Common myeloid progenitor, CD34-positive (primary cell): ENCODE measurements around the gene CNN2.

ENCODE experiments used
- CTCF ChIA-PET: fragments of 350-600 bp; sonication (Branson Sonifier 250); formaldehyde crosslinking; loops from one replicate; lab custom pipeline; 2021; ENCODE audit warnings: antibody characterized with exemption; lab: Charles Lee
- POLR2A ChIA-PET: fragments of 350-600 bp; sonication (Branson Sonifier 250); formaldehyde crosslinking; loops from one replicate; lab custom pipeline; 2021; ENCODE audit warnings: antibody characterized with exemption; lab: Charles Lee
- DNase-seq, 3 donors: peaks; one replicate each; pipeline versions ENCODE4 v3.0.0 to v3.0.0-alpha.2; 2013
- H3K27ac ChIP-seq, 2 experiments: 1 replicate in 1 of 2; 2 replicates in 1 of 2; pipeline ENCODE4 v1.7.0; 2013; ENCODE audit warnings: inconsistent platforms in 2 of 2, low read length in 2 of 2, mild to moderate bottlenecking in 2 of 2, low read depth in 1 of 2, moderate library complexity in 1 of 2; ENCODE audit not compliant: severe bottlenecking in 2 of 2, insufficient read depth in 1 of 2, poor library complexity in 1 of 2
- H3K27me3 ChIP-seq, 5 experiments: replicated peaks in 2 of 5; 1 replicate in 3 of 5; 2 replicates in 2 of 5; pipeline versions ENCODE4 v1.6.1 to v1.7.0; 2013; ENCODE audit warnings: low read length in 4 of 5, mild to moderate bottlenecking in 2 of 5, moderate library complexity in 2 of 5, inconsistent platforms in 1 of 5; ENCODE audit not compliant: insufficient read depth in 5 of 5, control insufficient read depth in 4 of 5
- H3K36me3 ChIP-seq, 4 experiments: 1 replicate in 2 of 4; 2 replicates in 2 of 4; pipeline versions ENCODE4 v1.6.1 to v1.7.0; 2013; ENCODE audit warnings: low read length in 3 of 4, control low read depth in 1 of 4, mild to moderate bottlenecking in 1 of 4; ENCODE audit not compliant: control insufficient read depth in 4 of 4, insufficient read depth in 4 of 4
- H3K4me1 ChIP-seq, 4 experiments: 1 replicate in 3 of 4; 2 replicates in 1 of 4; pipeline versions ENCODE4 v1.6.1 to v1.7.1; 2013; ENCODE audit warnings: low read length in 3 of 4, mild to moderate bottlenecking in 3 of 4, control low read depth in 1 of 4, inconsistent platforms in 1 of 4, moderate library complexity in 1 of 4; ENCODE audit not compliant: control insufficient read depth in 4 of 4, insufficient read depth in 4 of 4; ENCODE audit errors: control extremely low read depth in 1 of 4
- H3K4me3 ChIP-seq, 7 experiments: 1 replicate in 4 of 7; 2 replicates in 3 of 7; pipeline versions ENCODE4 v1.5.1 to v1.7.0; 2013; ENCODE audit warnings: mild to moderate bottlenecking in 7 of 7, low read length in 6 of 7, moderate library complexity in 6 of 7, inconsistent platforms in 2 of 7, low read depth in 2 of 7, control low read depth in 1 of 7; ENCODE audit not compliant: insufficient read depth in 4 of 7, control insufficient read depth in 1 of 7; ENCODE audit errors: extremely low read depth in 1 of 7
- H3K9me3 ChIP-seq, 5 experiments: 1 replicate in 4 of 5; 2 replicates in 1 of 5; pipeline versions ENCODE4 v1.6.1 to v1.7.1; 2013; ENCODE audit warnings: low read length in 4 of 5, mild to moderate bottlenecking in 2 of 5, inconsistent platforms in 1 of 5, low read depth in 1 of 5, moderate library complexity in 1 of 5; ENCODE audit not compliant: control insufficient read depth in 4 of 5, insufficient read depth in 2 of 5; ENCODE audit errors: control extremely low read depth in 1 of 5
- WGBS: methylation state at CpG from one replicate; pipeline ENCODE4 v1.1.5; 2013; ENCODE audit not compliant: insufficient coverage; 5-methylcytosine and 5-hydroxymethylcytosine counted together

The CNN2 gene

DNA sequence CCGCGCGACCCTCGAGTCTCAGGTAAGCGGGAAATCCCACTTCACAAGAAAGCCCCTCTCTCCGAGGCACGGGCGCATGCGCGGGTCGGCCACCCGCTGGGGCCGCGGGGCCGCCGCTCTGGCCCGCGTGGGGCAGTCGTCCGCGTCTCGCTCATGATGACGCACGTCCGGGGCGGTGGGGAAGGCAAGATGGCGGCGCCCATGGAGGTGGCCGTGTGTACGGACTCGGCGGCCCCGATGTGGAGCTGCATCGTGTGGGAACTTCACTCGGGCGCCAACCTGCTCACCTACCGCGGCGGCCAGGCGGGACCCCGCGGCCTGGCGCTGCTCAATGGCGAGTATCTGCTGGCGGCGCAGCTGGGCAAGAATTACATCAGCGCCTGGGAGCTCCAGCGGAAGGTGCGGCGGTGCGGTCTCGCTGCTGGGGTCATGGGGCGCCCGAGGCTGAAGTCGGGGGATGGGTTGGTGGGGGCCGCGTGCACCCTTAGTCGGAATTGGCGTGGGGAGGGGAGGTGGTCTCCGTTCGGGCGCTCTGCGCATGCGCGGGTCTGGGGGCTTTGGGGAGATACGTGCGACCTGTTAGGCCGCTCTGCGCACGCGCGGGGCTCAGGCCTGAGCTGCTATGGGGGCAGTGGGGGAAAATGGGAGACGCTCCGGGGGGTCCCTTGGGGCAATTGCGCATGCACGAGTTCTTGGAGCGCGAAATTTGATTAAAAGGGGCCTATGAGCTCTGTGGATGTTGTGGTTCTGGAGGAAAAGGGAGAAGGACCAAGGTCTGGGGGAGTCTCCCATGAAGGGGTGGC, 42.0 kb upstream of the CNN2 start, which contains the start of gene WDR18:
Gene WDR18, plus strand, starts transcription at position 181 of the 803 bp plus-strand sequence. Its CDS starts 9 bp downstream, at position 190.
- POLR2A ChIA-PET, result interaction anchor here (1.2 to 1.8 kb wide), 3 partner anchors 37 to 75 kb away, joined by 4 to 6 read pairs (median 5); partner anchors contain the start of genes RNU6-2 and TMEM259

DNA sequence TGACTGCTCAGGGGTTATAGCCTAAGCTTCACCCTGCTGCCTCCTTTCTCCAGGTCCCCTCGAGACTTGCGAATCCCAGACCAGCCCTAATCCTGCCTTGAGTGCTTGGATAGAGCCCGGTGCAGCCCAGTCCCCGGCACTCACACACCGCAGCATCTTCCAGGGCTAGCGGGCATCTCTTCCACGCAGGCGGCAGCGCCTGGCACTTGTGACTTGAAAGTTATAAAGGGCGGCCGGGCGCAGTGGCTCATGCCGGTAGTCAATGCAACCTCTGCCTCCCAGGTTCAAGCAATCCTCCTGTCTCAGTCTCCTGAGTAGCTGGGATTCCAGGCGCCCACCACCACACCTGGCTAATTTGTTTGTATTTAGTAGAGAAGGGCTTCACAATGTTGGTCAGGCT, 40.3 kb upstream of the CNN2 start:
- 98% methylated on average over 12 of the region's 14 CpGs for WGBS
- no peak overlapping the region for H3K27ac ChIP-seq
- peaks cover 17 to 47% (median 38%) of the 10 kb centered on the region in 4 experiments for H3K36me3 ChIP-seq
- no peaks in the 10 kb centered on the region for H3K27me3 ChIP-seq
- no peak for DNase-seq
- peaks cover 0 to 34% (median 19%) of the 10 kb centered on the region in 4 experiments for H3K4me1 ChIP-seq
- ChIA-PET CTCF (interaction anchor here (0.6 kb wide), 1 partner anchor 319 kb away, joined by 3 read pairs; no protein-coding TSS in a partner anchor), POLR2A (no interaction called here)
- H3K4me3 ChIP-seq, result no peak overlapping the region
- H3K9me3 ChIP-seq, result no peaks in the 10 kb centered on the region

More for the DNA sequence above, 42.0 kb upstream of the CNN2 start, which contains the start of gene WDR18:
- Histone ChIP-seq H3K36me3 (peaks cover 9 to 30% (median 25%) of the 10 kb centered on the region in 4 experiments), H3K4me1 (peaks cover 0 to 33% (median 19%) of the 10 kb centered on the region in 4 experiments), H3K27me3 (no peaks in the 10 kb centered on the region), H3K27ac (peak within 1 kb of the TSS; percentile 74 to 87), H3K9me3 (no peaks in the 10 kb centered on the region), H3K4me3 (peak within 1 kb of the TSS; percentile 76 to 98 (median 93))
- 0% methylated on average over 37 of the region's 78 CpGs for WGBS
- DNase-seq, result peak; percentile 86 to 92 (median 90)
- CTCF ChIA-PET, result interaction anchor here (0.8 to 5.7 kb wide), 10 partner anchors 11 to 121 kb away, joined by 3 to 90 read pairs (median 4); no protein-coding TSS in a partner anchor

DNA sequence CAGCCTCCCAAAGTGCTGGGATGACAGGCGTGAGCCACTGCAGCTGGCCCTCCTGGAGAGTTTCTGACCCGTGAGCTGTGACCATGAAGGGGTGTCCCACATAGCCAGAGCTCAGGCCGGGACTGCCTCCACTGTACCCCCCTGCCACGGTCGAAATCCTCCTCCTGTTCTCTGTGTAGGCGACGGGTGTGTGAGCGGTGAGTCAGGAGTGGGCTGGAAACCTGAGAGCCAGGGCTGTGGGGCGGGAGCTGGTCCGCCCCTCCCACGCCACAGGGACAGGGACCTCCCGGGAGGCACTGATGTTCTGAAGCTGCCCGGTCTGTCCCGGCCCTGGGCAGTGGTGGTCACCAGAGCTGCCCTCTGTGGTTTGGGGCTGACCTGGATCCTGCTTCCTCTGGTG, 38.3 kb upstream of the CNN2 start:
- no peaks in the 10 kb centered on the region for H3K9me3 ChIP-seq
- ChIA-PET CTCF (no interaction called here), POLR2A (no interaction called here)
- H3K27ac ChIP-seq, result no peak overlapping the region
- peaks cover 17 to 61% (median 46%) of the 10 kb centered on the region in 4 experiments for H3K36me3 ChIP-seq
- no peak overlapping the region for H3K4me3 ChIP-seq
- H3K27me3 ChIP-seq, result no peaks in the 10 kb centered on the region
- whole genome bisulfite sequencing, result 95% methylated on average over 14 of the region's 14 CpGs
- H3K4me1 ChIP-seq, result peaks cover 0 to 27% (median 15%) of the 10 kb centered on the region in 4 experiments
- no peak for DNase-seq

DNA sequence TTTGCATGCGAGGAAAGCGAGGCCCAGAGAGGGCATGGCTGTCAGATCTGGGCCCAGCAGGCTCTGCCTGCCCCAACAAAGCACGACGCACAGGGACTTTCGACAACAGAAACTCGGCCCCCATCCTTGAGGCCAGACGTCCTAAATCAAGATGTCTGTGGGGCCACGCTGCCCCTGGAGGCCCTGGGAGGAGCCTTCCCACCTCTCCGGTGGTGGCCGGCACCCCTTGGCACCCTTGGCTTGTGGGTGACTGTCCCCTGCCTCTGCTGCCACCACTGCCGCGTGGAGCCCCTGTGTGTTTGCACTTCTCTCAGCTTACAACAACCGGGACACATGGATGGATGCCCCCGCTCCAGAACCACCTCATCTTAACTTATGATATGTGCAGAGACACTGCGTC, 37.9 kb upstream of the CNN2 start:
- H3K9me3 ChIP-seq, result no peaks in the 10 kb centered on the region
- H3K36me3 ChIP-seq, result peaks cover 17 to 66% (median 46%) of the 10 kb centered on the region in 4 experiments
- CTCF ChIA-PET, result interaction anchor here (0.7 kb wide), 1 partner anchor 30 kb away, joined by 4 read pairs; no protein-coding TSS in a partner anchor
- POLR2A ChIA-PET, result no interaction called here
- H3K4me1 ChIP-seq, result peaks cover 0 to 23% (median 11%) of the 10 kb centered on the region in 4 experiments
- H3K4me3 ChIP-seq, result no peak overlapping the region
- no peak for DNase-seq
- WGBS, result 97% methylated on average over 14 of the region's 15 CpGs
- H3K27me3 ChIP-seq, result no peaks in the 10 kb centered on the region
- no peak overlapping the region for H3K27ac ChIP-seq

DNA sequence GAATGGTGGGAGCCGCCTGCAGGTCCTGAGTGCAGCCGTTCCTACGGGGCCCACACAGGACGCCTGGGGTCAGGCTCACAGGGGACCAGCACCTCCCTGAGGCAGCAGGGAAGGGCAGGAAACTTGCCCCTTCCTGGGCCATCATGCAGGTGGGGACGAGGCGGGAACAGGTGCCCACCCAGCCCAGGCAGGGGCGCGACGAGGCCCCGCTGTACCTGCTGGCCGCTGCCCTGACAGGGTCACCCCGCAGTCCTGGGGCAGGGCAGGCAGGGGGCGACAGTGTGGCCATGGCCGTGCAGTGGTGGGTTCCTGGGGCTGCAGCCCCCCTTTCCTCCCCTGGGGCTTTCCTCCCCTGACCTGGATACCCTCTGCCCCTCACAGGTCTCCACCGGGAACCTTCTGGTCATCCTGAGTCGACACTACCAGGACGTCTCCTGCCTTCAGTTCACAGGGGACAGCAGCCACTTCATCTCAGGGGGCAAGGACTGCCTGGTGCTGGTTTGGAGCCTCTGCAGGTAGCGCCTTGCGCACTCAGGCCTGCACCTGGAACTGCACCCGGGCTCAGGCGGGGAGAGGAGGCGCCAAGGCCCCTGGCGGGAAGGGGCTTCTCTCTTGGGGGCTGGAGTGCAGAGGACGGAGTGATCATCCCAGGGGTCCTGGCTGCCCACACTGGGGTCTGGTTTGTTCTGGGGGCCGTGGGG, 36.9 kb upstream of the CNN2 start:
- Histone ChIP-seq H3K27ac (no peak overlapping the region), H3K27me3 (no peaks in the 10 kb centered on the region), H3K4me3 (no peak overlapping the region), H3K9me3 (no peaks in the 10 kb centered on the region), H3K4me1 (peaks cover 0 to 15% (median 5%) of the 10 kb centered on the region in 4 experiments), H3K36me3 (peaks cover 17 to 76% (median 50%) of the 10 kb centered on the region in 4 experiments)
- 97% methylated on average over 24 of the region's 25 CpGs for WGBS
- ChIA-PET POLR2A (interaction anchor here (0.6 kb wide), 1 partner anchor 142 kb away, joined by 3 read pairs; no protein-coding TSS in a partner anchor), CTCF (no interaction called here)
- DNase-seq, result no peak

DNA sequence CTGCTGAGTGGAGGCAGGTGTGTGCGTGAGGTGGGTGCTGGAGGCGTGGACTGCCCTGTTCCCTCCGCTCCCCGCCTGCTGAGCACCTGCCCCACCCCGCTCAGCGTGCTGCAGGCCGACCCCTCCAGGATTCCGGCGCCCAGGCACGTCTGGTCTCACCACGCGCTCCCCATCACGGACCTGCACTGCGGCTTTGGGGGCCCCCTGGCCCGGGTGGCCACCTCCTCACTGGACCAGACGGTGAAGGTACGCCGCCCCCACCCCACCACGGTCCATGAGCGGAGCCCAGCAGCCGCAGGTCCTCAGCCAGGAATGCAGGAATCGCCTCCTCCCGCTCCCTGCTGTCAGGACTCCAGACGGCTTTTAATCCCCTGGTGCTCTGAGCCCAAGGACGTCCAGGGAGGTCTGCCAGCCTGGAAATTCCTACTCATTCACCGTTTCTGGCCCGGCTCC, 36.3 kb upstream of the CNN2 start:
- peaks cover 17 to 82% (median 52%) of the 10 kb centered on the region in 4 experiments for H3K36me3 ChIP-seq
- DNase-seq, result no peak
- no peak overlapping the region for H3K4me3 ChIP-seq
- H3K27ac ChIP-seq, result no peak overlapping the region
- H3K4me1 ChIP-seq, result peaks cover 0 to 9% (median 0%) of the 10 kb centered on the region in 4 experiments
- POLR2A ChIA-PET, result no interaction called here
- no peaks in the 10 kb centered on the region for H3K27me3 ChIP-seq
- CTCF ChIA-PET, result no interaction called here
- 92% methylated on average over 23 of the region's 27 CpGs for WGBS
- no peaks in the 10 kb centered on the region for H3K9me3 ChIP-seq
